Brain pericyte (primary cell): ENCODE results near the gene MORN5.
"Not testable (repeated sequence)": the region's sequence is repeated elsewhere in the genome, so short reads cannot be mapped to it uniquely, and the experiment has no call there.

ENCODE experiments used
- DNase-seq: peaks from one replicate; pipeline ENCODE4 v3.0.0-alpha.2; 2012; ENCODE audit warnings: low read depth, low spot score

Gene MORN5

DNA sequence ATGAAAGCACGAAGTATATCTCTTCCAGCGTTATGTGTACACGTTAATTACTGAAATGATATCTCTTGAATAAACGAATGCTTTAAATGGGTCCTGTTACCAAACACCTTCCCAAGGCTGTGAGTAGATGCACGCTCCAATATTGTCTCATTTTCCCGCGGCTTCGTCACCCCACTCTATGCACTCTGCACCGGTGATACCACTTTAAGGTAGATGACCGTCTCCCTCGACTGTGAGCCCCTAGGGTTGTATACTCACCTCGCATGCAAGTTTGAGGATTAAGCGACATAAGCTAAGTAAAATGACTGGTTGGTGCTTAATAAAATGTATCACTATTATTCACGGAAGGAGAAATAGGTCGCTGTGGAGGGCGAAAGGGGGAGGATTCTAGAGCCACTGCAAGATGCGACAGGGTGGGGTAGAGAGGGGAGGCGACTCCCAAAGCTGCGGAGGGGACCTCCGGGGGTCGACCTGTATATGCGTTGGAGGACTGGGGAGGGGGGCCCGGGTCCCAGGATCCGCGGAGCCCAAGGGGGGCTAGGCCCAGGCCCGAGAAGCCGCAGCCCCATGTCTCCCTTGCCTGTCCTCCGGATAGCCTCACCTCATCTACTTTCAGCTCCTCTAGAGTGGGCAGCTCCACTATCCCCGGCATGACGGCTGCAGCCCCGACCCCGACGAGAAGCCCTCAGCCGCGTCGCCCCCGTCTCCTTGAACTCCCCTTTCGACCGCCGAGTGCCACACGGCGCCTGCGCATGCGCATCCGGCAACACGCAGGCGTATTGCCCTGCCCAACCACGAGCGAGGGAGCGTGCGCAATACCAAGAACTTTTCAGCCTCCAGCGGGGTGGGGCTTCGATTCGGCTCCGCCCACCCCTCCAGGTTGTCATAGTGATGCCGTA, at the start of gene MORN5, which contains the start of gene NDUFA8:
Gene MORN5 (plus strand): TSS at position 883 of the 899 bp plus-strand sequence. CDS start 65 bp downstream, outside the sequence.
Gene NDUFA8 (minus strand): TSS at position 754 of the 899 bp plus-strand sequence. CDS start 102 bp downstream, at position 652.
- DNase-seq: peak; percentile 87

GRCh38 chr9:122110100-122110833, 49.4 kb upstream of the MORN5 start:
- DNase-seq: no peak

DNA sequence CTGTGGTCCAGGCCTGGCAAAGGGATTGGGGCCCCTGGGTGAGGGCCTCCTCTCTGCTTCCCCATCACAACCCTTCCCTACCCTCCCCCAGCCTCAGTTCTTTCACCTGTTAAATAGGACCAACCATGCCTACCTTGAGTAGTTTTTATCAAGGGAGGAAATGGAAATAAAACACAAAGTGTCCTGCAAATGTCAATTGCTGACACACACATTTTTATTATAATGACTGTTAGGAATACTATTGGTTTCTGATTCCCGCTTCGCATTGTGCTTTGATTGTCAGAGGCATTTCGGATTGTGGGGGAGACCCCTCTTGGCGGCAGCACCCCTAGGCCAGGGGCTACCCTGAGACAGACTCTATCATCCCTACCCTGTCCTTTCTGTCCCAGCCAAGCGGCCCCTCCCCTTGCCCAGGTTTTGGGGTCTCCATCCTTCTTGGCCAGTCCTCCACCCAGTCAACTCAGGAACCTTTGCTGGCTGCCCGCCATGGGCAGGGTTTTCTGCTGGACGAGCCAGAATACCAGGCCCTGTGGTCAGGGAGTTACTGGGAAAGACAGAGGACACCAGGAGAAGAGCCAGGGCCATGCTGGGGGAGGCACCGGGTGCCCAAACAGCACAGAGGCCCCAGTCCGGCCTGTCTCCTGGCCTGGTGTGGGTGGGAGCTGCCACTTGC, 48.2 kb upstream of the MORN5 start:
- no peak for DNase-seq

DNA sequence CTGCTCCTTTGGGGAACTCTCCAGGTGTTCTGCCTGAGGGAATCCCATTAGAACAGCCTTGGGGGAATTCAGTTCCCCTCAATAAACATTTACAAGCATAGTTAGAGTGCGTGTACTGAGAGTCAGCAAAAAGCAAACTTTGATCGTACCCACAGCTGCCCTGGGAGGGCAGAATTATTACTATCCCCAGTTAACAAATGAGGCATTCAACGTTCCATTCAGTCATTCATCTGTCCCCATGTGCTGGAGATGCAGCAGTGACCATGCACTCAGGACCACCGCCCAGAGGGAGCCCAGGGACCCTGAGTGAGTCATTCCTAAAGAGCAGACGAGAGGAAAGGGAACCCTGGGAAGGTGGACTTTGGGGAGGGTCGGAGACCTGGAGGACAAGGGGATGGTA, 47.5 kb upstream of the MORN5 start:
- no peak for DNase-seq

- no peak for DNase-seq
These were observed 46.1 kb upstream of the MORN5 start for GRCh38 chr9:122113574-122113973.

- DNase-seq: no peak
These were observed 44.3 kb upstream of the MORN5 start for GRCh38 chr9:122115176-122116035.

GRCh38 chr9:122116040-122116439, 43.7 kb upstream of the MORN5 start:
- DNase-seq: no peak

DNA sequence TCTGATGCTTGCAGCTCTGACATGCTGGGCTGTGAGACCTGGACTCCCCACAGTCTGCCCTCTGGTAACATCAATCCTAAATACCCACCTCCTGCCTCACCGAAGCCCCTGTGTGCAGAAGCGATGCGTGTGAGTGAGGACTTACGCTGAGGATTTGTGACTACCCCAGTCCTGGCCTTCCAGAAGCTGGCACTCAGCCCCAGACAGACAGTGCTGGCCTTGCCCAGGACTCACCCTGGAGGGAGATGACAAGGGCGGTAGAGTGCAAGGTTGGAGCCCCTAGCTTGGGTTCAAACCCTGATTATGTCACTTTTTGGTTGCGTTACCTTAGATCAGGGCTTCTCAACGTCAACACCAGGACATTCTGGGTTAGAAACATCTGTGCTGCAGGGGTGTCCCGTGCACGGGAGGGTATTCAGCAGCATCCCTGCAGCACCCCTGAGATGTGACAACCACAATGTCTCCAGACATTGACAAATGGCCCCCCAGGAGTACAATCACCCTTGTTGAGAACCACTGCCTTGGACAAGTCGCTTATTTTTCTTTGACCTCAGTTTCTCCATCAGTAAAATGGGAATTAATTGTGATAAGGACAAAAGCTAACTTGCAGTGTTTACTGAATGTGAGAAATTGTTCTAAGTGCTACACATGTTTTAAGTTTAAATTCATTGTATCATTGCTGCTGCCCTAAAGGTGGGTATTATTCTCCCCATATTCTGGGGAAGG, 43.1 kb upstream of the MORN5 start:
- no peak for DNase-seq

GRCh38 chr9:122117241-122117640, 42.5 kb upstream of the MORN5 start:
- not testable (repeated sequence) for DNase-seq

DNA sequence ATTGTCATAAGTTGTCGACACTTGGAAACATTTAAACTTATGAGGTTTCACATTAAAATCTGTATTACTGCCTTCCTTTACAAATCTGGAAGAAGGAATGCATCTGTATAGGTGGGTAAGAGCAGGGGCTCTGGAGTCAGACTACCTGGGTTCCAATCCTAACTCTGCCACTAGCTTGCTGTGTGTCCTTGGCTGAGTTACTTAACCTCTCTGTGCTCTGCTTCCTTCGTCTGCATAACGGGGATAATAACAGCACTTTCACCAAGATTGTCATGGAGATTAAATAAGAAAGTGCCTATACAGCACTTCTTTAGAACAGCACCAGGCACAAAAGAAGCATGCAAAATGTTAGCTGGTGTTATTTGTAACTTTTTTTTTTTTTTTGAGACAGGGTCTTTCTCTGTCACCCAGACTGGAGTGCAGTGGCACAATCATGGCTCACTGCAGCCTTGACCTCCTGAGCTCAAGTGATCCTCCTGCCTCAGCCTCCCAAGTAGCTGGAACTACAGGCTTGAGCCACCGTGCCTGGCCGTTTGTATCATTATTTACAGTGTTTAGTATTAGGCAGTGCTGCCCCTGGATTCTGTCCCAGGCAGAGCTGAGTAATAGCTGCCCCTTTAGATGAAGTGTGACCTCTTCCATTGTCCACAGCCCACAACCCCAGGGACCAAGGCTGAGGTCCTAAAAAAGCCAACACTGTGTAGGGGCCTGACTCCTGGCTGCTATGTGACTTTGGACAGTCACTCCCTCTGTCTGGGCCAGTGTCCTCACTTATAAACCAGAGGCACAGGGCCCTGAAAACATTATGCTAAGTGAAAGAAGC, 41.2 kb upstream of the MORN5 start:
- DNase-seq: no peak

- DNase-seq: no peak
These were observed 40.6 kb upstream of the MORN5 start for GRCh38 chr9:122119166-122119521.

DNA sequence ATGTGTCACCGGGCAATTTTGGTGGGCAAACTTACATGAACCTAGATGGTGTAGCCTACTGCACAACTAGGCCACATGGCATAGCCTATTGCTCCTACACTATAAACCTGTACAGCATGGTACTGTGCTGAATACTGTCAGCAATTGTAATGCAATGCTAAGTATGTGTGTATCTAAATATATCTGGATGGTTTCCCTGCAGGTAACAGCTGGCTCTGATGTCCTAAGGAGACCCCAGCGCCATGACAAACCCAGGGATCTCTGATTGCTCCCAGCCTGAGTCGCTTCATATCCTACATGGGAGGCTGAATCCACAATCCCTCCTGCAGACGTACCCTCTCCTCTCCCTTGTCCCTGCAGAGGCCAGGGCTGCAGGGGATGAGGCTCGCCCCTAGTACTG, 40.0 kb upstream of the MORN5 start:
- no peak for DNase-seq

GRCh38 chr9:122120316-122121071, 39.2 kb upstream of the MORN5 start:
- DNase-seq: no peak

DNA sequence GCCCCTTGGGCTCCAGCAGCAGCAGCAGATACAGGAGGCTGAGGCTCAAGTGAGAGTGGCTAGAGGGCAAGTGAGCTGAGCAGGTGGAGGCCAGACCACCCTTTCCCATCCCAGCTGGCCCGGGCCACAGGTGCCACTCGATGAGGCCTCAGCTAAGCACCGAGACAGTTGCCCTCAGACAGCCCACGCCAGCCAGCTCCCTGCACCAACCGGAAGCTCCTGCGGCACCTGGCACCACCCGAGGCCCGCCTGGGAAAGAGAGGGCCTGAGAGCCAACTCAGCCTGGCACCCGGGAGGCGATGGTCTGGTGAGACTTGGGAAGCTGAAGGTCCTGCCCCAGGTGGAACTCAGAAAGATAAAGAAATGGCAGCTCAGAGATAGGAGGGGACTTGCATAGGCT, 38.3 kb upstream of the MORN5 start:
- DNase-seq: no peak

GRCh38 chr9:122121931-122122330, 37.8 kb upstream of the MORN5 start:
- no peak for DNase-seq

GRCh38 chr9:122122468-122122867, 37.2 kb upstream of the MORN5 start:
- no peak for DNase-seq

DNA sequence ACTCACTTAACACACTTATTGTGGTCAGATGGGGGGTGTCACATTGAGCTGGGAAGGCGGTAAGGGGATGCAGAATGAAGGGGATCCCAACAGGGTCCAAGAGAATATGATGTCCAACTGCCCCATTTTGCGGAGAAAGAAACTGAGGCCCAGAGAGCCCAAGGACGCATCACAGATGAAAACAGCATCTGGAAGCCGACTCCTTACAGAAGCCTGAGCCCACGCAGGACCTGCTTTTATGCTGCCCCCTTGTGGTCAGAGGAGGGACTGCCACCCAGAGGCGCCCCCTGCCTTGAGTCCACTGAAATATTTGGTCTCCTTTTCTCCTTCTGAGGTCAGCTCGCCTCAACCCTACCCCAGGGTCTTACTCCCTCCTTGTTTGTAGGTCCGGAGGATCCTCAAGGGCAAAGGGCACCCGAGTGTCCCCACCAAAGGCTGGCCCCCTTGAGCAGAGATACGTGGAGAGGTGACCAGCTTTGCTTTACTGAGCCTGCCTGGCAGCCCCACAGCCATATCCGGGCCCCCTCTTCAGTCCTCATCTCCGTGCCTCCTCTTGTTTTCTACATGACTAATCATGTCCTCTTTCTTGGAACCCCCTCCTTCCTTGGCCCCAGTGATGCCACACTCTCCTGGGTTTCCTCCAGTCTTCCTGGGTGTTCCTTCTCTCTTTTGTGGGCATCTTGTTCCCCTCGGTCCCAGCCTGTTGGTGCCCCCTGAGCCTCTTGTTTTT, 36.6 kb upstream of the MORN5 start:
- DNase-seq: no peak

DNA sequence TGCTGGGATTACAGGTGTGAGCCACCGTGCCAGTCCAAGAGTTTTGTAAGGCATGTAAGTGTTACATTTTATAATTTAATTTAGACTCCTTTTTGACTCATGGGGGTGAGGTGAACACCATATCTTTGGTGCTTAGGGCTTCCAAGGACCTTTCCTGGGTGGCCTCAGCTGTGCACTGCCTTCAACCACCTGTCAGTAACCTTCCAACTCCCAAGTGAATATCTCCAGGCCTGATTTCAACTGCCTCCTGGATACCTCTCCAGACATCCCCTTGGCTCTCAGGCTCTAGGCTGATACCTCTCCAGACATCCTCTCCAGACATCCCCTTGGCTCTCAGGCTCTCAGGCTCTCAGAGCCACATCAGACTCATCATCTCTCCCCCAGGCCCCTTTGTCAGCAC, 35.7 kb upstream of the MORN5 start:
- no peak for DNase-seq
